Naive B cell (primary cell): ENCODE results near the gene FADS1. TPM values are rescaled to one million over a fixed set of nuclear protein-coding genes. Genes with fewer than 3 reads are reported as not detected.

ENCODE experiments used
- ATAC-seq, 2 donors: fragments of 150-1000 bp; cut with Tn5 transposase; 2 replicates each; pipeline ENCODE4 v1.10.0; 2021; ENCODE audit warnings: low read depth in 2 of 2, mild to moderate bottlenecking in 2 of 2, moderate library complexity in 2 of 2
- DNase-seq: peaks from one replicate; pipeline ENCODE4 v3.0.0; 2022
- H3K27ac Mint-ChIP-seq, 6 donors: one replicate each; pipeline ENCODE4 v1.8.0; 2020 to 2022; ENCODE audit warnings: mild to moderate bottlenecking in 6 of 6, mixed read lengths in 6 of 6, moderate library complexity in 5 of 6, inconsistent platforms in 2 of 6
- H3K27me3 Mint-ChIP-seq, 3 donors: one replicate each; pipeline ENCODE4 v1.8.0; 2021 to 2022; ENCODE audit warnings: mixed read lengths in 3 of 3, mild to moderate bottlenecking in 1 of 3
- H3K36me3 Mint-ChIP-seq, 2 donors: one replicate each; pipeline ENCODE4 v1.8.0; 2020 to 2022; ENCODE audit warnings: mixed read lengths in 2 of 2, inconsistent platforms in 1 of 2, mild to moderate bottlenecking in 1 of 2
- H3K4me1 Mint-ChIP-seq, 3 donors: one replicate each; pipeline ENCODE4 v1.8.0; 2020 to 2022; ENCODE audit warnings: mixed read lengths in 3 of 3, inconsistent platforms in 1 of 3, mild to moderate bottlenecking in 1 of 3, moderate library complexity in 1 of 3
- H3K4me3 Mint-ChIP-seq, 8 donors: one replicate each; pipeline ENCODE4 v1.8.0; 2020 to 2022; ENCODE audit warnings: mild to moderate bottlenecking in 8 of 8, mixed read lengths in 8 of 8, moderate library complexity in 8 of 8, inconsistent platforms in 2 of 8
- H3K9me3 Mint-ChIP-seq, 7 donors: one replicate each; pipeline ENCODE4 v1.8.0; 2020 to 2022; ENCODE audit warnings: mixed read lengths in 7 of 7, mild to moderate bottlenecking in 5 of 7, inconsistent platforms in 2 of 7, moderate library complexity in 1 of 7
- polyA plus RNA-seq, 6 donors: library from polyadenylated mRNA; unstranded; fragments of 300-500 nt; fragmentation: Illumina TruSeq; gene quantifications; one replicate each; pipeline ENCODE4 v1.2.3, GENCODE V29; 2021; ENCODE audit warnings: low read depth in 6 of 6

The FADS1 gene
- polyA plus RNA-seq, 6 donors from 2014 or later = 0.79 to 14.0 (median 1.6) TPM; not detected in 1

DNA sequence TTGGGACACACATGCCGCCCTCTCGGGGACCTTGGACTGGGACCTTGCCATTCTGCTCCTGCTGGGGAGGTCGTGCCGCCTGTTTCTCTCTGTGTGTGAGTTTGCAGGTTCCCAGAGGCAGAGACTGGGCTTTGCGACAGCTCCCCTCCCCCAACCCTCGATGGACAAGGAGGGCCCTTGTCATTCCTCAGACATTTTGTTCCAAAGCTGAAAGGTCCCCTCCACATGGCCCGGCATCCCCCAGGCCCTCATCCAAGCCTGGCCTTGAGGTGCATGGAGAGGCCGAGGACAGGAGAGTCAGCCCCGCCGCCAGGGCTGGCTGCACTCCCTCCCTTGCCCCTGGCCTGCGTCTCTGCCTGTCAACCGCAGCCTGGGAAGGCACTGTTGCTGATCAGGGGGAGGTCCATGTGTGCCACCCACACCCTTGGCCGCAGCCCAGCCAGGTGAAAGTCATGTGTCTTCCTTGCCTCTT is 36.9 kb upstream of the FADS1 start:
- Mint-ChIP-seq H3K27ac (peak overlapping the region in 1 of 6 donors; percentile 67), H3K27me3 (no peaks in the 10 kb centered on the region)

DNA sequence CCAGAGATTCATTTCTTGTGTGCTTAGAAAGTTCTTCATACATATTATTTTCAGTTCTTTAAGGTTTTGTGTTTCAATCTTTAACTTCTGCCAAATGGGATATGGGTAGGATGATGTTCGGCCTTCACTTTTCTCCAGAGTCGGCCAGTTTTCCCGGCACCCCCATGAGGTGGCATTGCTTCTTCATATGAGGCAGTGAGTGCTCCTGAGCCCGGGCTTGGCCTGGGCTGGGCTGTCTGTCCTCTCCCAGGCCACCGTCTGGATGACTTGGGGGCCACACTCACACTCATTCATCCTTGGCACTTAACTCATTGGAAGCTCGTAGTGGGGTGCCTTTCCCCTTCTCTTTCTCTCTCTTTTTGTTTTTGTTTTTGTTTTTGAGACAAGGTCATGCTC is 35.1 kb upstream of the FADS1 start:
- ATAC-seq (no peak), DNase-seq (no peak)
- H3K36me3 Mint-ChIP-seq = peaks cover 0 to 6% of the 10 kb centered on the region in 2 donors
- H3K9me3 Mint-ChIP-seq = no peaks in the 10 kb centered on the region
- H3K27me3 Mint-ChIP-seq = no peaks in the 10 kb centered on the region
- H3K27ac Mint-ChIP-seq = no peak overlapping the region
- no peaks in the 10 kb centered on the region for H3K4me1 Mint-ChIP-seq
- H3K4me3 Mint-ChIP-seq = no peak overlapping the region

More for the DNA sequence above, 36.9 kb upstream of the FADS1 start:
- Mint-ChIP-seq H3K4me1 (no peaks in the 10 kb centered on the region), H3K4me3 (no peak overlapping the region), H3K36me3 (no peaks in the 10 kb centered on the region), H3K9me3 (no peaks in the 10 kb centered on the region)
- DNase-seq (no peak), ATAC-seq (no peak)

- no peak for ATAC-seq
- DNase-seq = no peak
- no peaks in the 10 kb centered on the region for H3K9me3 Mint-ChIP-seq
- no peaks in the 10 kb centered on the region for H3K4me1 Mint-ChIP-seq
- peaks cover 0 to 6% of the 10 kb centered on the region in 2 donors for H3K36me3 Mint-ChIP-seq
- H3K27me3 Mint-ChIP-seq = no peaks in the 10 kb centered on the region
- no peak overlapping the region for H3K4me3 Mint-ChIP-seq
- H3K27ac Mint-ChIP-seq = peak overlapping the region in 1 of 6 donors; percentile 7
Observed at GRCh38 chr11:61851113-61851899, 34.5 kb upstream of the FADS1 start.

GRCh38 chr11:61850687-61851086 is 33.9 kb upstream of the FADS1 start:
- no peaks in the 10 kb centered on the region for H3K9me3 Mint-ChIP-seq
- H3K27ac Mint-ChIP-seq = no peak overlapping the region
- H3K4me3 Mint-ChIP-seq = no peak overlapping the region
- ATAC-seq = no peak
- H3K27me3 Mint-ChIP-seq = no peaks in the 10 kb centered on the region
- H3K4me1 Mint-ChIP-seq = no peaks in the 10 kb centered on the region
- peaks cover 0 to 9% of the 10 kb centered on the region in 2 donors for H3K36me3 Mint-ChIP-seq
- DNase-seq = no peak

GRCh38 chr11:61848631-61849030 is 31.8 kb upstream of the FADS1 start:
- H3K36me3 Mint-ChIP-seq = peaks cover 0 to 9% of the 10 kb centered on the region in 2 donors

DNA sequence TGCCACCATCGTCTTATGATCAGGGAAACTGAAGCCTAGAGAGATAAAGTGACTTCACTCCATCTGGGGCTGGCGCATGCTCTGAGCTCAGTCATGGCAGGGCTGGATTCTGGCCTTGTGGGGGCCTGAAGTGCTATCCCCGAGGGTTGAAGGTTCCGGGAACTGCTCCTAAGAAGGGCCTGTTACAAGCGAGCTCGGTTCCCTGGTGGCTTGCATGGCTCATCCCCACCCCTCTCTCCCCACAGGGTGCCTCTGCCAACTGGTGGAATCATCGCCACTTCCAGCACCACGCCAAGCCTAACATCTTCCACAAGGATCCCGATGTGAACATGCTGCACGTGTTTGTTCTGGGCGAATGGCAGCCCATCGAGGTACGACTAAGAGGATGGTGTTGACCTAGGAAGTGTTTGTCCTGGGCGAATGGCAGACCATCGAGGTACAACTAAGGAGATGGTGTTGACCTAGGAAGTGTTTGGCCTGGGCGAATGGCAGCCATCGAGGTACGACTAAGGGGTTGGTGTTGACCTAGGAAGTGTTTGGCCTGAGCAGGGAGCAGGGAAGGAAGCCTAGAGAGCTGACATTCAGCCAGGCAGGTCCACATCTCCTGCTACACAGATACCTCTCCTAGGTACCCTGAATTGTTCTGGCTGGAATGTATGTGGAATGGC is 31.2 kb upstream of the FADS1 start:
- peaks cover 0 to 9% of the 10 kb centered on the region in 2 donors for H3K36me3 Mint-ChIP-seq
- no peaks in the 10 kb centered on the region for H3K9me3 Mint-ChIP-seq
- ATAC-seq (no peak), DNase-seq (no peak)
- H3K27me3 Mint-ChIP-seq = no peaks in the 10 kb centered on the region
- H3K27ac Mint-ChIP-seq = no peak overlapping the region
- H3K4me3 Mint-ChIP-seq = no peak overlapping the region
- no peaks in the 10 kb centered on the region for H3K4me1 Mint-ChIP-seq

More at GRCh38 chr11:61848631-61849030, 31.8 kb upstream of the FADS1 start:
- H3K27me3 Mint-ChIP-seq = no peaks in the 10 kb centered on the region
- no peak for ATAC-seq
- H3K4me1 Mint-ChIP-seq = no peaks in the 10 kb centered on the region
- no peak overlapping the region for H3K4me3 Mint-ChIP-seq
- no peak overlapping the region for H3K27ac Mint-ChIP-seq
- H3K9me3 Mint-ChIP-seq = no peaks in the 10 kb centered on the region
- DNase-seq = no peak

- DNase-seq (no peak), ATAC-seq (no peak)
- Mint-ChIP-seq H3K27ac (no peak overlapping the region), H3K9me3 (no peaks in the 10 kb centered on the region), H3K4me1 (no peaks in the 10 kb centered on the region), H3K4me3 (no peak overlapping the region), H3K36me3 (peaks cover 0 to 12% of the 10 kb centered on the region in 2 donors), H3K27me3 (no peaks in the 10 kb centered on the region)
Observed at GRCh38 chr11:61846362-61847020, 29.7 kb upstream of the FADS1 start.

GRCh38 chr11:61844909-61845565 is 28.2 kb upstream of the FADS1 start:
- no peak for ATAC-seq
- H3K27ac Mint-ChIP-seq = peak overlapping the region in 1 of 6 donors; percentile 58
- no peaks in the 10 kb centered on the region for H3K9me3 Mint-ChIP-seq
- no peaks in the 10 kb centered on the region for H3K27me3 Mint-ChIP-seq
- H3K4me3 Mint-ChIP-seq = no peak overlapping the region
- H3K36me3 Mint-ChIP-seq = peaks cover 0 to 14% of the 10 kb centered on the region in 2 donors
- no peaks in the 10 kb centered on the region for H3K4me1 Mint-ChIP-seq
- DNase-seq = no peak

DNA sequence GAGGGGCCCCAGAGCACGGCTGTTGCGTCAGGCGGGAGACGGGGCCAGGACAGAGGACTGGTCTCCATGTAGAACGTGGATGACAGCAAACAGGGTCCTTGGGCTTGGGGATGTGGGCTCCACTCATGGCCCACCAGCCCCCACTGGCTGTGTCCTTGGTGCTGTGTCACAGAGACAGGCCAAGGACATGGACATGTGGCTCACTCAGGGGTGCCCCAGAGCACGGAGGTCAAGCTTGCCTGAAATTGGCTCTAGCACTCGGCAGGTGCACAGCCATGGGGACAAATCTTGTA is 25.7 kb upstream of the FADS1 start:
- peaks cover 0 to 8% of the 10 kb centered on the region in 2 donors for H3K36me3 Mint-ChIP-seq
- no peak overlapping the region for H3K27ac Mint-ChIP-seq
- H3K4me1 Mint-ChIP-seq = peaks cover 0 to 6% (median 0%) of the 10 kb centered on the region in 3 donors
- no peak overlapping the region for H3K4me3 Mint-ChIP-seq
- no peaks in the 10 kb centered on the region for H3K9me3 Mint-ChIP-seq
- DNase-seq (no peak), ATAC-seq (no peak)
- no peaks in the 10 kb centered on the region for H3K27me3 Mint-ChIP-seq

DNA sequence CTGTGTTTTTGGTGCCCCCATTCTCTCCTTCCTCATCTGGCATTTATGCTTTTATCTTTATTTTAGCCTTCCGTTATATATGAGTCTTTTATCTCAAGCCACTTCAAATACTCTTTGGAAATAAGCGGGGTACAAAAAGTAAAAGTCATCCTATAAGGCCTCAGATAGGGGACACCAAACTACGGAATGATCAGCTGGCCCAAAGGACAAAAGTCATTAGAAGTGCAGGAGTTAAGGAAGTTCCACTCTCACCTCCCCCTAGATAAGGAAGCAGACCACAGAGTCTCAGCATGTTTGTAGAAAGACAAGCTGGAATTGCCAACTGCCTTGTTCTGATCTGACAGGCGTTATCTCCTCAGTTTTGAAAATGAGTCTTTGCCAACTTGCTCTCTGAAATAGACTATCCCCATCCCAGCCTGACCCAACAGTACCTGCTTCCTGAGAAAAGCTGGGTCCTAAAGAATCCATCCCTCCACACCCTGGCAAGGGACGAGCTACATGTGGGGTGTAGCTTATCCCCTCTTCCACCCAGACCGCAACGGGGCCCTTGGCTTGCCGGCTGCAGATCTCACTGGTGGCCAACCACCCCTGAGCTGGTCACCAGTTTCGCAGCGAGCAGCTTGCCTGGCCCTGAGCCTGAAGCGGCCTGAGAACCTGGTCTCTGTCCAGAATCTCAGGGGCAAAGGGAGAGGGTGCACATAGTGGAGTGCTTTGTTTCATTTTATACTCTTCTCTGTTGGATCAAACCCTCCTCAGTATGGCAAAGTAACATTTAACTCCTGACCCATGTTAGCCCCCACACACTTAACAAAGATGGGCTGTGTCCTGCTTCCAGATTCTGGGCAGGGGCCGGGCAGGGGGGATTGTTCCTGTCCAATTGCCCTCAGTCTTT is 25.1 kb upstream of the FADS1 start:
- Mint-ChIP-seq H3K27me3 (no peaks in the 10 kb centered on the region), H3K4me3 (no peak overlapping the region), H3K36me3 (peaks cover 0 to 8% of the 10 kb centered on the region in 2 donors), H3K4me1 (peaks cover 0 to 6% (median 0%) of the 10 kb centered on the region in 3 donors), H3K9me3 (no peaks in the 10 kb centered on the region), H3K27ac (no peak overlapping the region)
- DNase-seq (no peak), ATAC-seq (no peak)

DNA sequence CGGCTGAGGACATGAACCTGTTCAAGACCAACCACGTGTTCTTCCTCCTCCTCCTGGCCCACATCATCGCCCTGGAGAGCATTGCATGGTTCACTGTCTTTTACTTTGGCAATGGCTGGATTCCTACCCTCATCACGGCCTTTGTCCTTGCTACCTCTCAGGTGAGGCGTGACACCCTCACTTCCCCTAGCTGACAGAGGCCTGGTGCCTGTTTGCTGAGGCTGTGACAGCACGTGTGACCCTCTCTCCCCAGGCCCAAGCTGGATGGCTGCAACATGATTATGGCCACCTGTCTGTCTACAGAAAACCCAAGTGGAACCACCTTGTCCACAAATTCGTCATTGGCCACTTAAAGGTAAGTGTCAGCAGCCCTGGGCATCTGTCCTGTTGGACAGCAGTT is 23.6 kb upstream of the FADS1 start:
- peaks cover 6 to 13% (median 9%) of the 10 kb centered on the region in 3 donors for H3K4me1 Mint-ChIP-seq
- no peaks in the 10 kb centered on the region for H3K27me3 Mint-ChIP-seq
- ATAC-seq (no peak), DNase-seq (no peak)
- peak overlapping the region in 1 of 6 donors; percentile 16 for H3K27ac Mint-ChIP-seq
- no peak overlapping the region for H3K4me3 Mint-ChIP-seq
- H3K36me3 Mint-ChIP-seq = peaks cover 0 to 4% of the 10 kb centered on the region in 2 donors
- H3K9me3 Mint-ChIP-seq = no peaks in the 10 kb centered on the region

DNA sequence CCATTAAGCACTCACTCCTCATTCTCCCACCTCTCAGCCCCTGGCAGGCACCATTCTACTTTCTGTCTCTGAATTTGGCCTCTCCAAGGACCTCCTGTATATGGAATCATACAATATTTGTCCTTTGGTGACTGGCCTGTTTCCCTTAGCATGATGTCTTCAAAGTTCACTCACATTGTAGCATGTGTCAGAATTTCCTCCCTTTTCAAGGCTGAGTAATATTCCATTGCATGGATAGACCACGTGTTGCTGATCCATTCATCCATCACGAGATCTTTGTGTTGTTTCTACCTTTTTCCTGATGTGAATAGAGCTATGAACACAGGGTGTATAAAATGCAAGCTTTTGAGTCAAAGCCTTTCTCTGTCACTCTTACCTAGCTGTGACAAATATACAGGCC is 22.9 kb upstream of the FADS1 start:
- Mint-ChIP-seq H3K27ac (peak overlapping the region in 1 of 6 donors; percentile 11), H3K36me3 (peaks cover 0 to 4% of the 10 kb centered on the region in 2 donors), H3K4me1 (peaks cover 11 to 19% (median 13%) of the 10 kb centered on the region in 3 donors), H3K9me3 (no peaks in the 10 kb centered on the region), H3K27me3 (no peaks in the 10 kb centered on the region), H3K4me3 (no peak overlapping the region)
- DNase-seq (no peak), ATAC-seq (no peak)
